Panc1 (cell line): ENCODE data around the gene EHBP1.

ENCODE experiments used
- POLR2AphosphoS5 ChIP-seq: IDR thresholded peaks from 2 replicates; pipeline ENCODE4 v1.6.1; 2012; ENCODE audit warnings: mild to moderate bottlenecking, low read depth, low read length, moderate library complexity
- TCF7L2 ChIP-seq: IDR thresholded peaks from 2 replicates; pipeline ENCODE4 v1.6.1; 2011; ENCODE audit warnings: mild to moderate bottlenecking, low read depth, low read length, inconsistent platforms
- TF ChIP-seq, protein P1 (sequence below), 2 experiments: IDR thresholded peaks; 2 replicates each; pipeline ENCODE4 v1.6.1; 2011 to 2012; ENCODE audit warnings: low read depth in 2 of 2, control low read depth in 1 of 2, low read length in 1 of 2, mild to moderate bottlenecking in 1 of 2, moderate library complexity in 1 of 2; ENCODE audit not compliant: insufficient read depth in 1 of 2
- TF ChIP-seq, protein P2 (sequence below): fragments of 450-650 bp; IDR thresholded peaks from 2 replicates; pipeline ENCODE4 v1.5.1; 2017; ENCODE audit warnings: mild to moderate bottlenecking

DNA sequence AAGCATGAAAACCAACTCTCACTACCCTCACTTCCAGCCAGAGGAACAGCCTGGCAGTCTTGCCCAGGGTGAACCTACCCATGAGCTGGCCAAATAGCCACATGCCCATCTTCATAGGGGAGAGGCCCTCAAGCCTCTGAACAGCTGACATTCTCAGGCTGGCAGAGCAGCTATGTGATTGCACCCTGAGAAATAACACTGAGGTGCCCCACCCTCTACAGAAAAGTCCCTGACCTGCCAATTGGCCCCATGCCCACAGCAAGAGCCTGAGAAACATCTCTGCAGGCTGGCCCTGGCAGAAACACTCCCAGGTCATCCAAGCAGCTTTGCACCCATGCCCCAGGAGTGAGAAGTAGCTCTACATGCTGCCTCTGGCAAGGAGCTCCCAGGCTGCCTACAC is 217.7 kb downstream of the EHBP1 start:
- TF ChIP-seq, protein P1, sequence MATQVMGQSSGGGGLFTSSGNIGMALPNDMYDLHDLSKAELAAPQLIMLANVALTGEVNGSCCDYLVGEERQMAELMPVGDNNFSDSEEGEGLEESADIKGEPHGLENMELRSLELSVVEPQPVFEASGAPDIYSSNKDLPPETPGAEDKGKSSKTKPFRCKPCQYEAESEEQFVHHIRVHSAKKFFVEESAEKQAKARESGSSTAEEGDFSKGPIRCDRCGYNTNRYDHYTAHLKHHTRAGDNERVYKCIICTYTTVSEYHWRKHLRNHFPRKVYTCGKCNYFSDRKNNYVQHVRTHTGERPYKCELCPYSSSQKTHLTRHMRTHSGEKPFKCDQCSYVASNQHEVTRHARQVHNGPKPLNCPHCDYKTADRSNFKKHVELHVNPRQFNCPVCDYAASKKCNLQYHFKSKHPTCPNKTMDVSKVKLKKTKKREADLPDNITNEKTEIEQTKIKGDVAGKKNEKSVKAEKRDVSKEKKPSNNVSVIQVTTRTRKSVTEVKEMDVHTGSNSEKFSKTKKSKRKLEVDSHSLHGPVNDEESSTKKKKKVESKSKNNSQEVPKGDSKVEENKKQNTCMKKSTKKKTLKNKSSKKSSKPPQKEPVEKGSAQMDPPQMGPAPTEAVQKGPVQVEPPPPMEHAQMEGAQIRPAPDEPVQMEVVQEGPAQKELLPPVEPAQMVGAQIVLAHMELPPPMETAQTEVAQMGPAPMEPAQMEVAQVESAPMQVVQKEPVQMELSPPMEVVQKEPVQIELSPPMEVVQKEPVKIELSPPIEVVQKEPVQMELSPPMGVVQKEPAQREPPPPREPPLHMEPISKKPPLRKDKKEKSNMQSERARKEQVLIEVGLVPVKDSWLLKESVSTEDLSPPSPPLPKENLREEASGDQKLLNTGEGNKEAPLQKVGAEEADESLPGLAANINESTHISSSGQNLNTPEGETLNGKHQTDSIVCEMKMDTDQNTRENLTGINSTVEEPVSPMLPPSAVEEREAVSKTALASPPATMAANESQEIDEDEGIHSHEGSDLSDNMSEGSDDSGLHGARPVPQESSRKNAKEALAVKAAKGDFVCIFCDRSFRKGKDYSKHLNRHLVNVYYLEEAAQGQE (IDR thresholded peaks at IDR 0.05; ENCODE audit: insufficient read depth in 1 of 2, low read depth in 2 of 2, low read length in 1 of 2) = no peak
- TF ChIP-seq POLR2AphosphoS5 (no peak), TCF7L2 (no peak)
- TF ChIP-seq, protein P2, sequence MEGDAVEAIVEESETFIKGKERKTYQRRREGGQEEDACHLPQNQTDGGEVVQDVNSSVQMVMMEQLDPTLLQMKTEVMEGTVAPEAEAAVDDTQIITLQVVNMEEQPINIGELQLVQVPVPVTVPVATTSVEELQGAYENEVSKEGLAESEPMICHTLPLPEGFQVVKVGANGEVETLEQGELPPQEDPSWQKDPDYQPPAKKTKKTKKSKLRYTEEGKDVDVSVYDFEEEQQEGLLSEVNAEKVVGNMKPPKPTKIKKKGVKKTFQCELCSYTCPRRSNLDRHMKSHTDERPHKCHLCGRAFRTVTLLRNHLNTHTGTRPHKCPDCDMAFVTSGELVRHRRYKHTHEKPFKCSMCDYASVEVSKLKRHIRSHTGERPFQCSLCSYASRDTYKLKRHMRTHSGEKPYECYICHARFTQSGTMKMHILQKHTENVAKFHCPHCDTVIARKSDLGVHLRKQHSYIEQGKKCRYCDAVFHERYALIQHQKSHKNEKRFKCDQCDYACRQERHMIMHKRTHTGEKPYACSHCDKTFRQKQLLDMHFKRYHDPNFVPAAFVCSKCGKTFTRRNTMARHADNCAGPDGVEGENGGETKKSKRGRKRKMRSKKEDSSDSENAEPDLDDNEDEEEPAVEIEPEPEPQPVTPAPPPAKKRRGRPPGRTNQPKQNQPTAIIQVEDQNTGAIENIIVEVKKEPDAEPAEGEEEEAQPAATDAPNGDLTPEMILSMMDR = no peak
